Upper lobe of left lung (tissue), 4 donors: ENCODE measurements around the gene PATJ.

Source experiments
- EP300 ChIP-seq, 4 donors: sonication (generic); formaldehyde crosslinking; IDR thresholded peaks; one replicate each; pipeline ENCODE4 v1.5.1; 2017; ENCODE audit warnings: antibody characterized with exemption in 4 of 4, control low read depth in 2 of 4
- POLR2A ChIP-seq, 4 donors: fragments of 450-650 bp; IDR thresholded peaks; one replicate each; pipeline ENCODE4 v1.5.1; 2016 to 2017; ENCODE audit warnings: antibody characterized with exemption in 4 of 4, mild to moderate bottlenecking in 2 of 4
- POLR2AphosphoS5 ChIP-seq, 2 donors: sonication (generic); formaldehyde crosslinking; IDR thresholded peaks; one replicate each; pipeline ENCODE4 v1.5.1; 2017; ENCODE audit warnings: antibody characterized with exemption in 2 of 2
- TF ChIP-seq, protein P1 (sequence below), 6 experiments: fragments of 450-650 bp in 4 of 6; fragments of 200-600 bp in 2 of 6; sonication (generic) in 2 of 6; IDR thresholded peaks; one replicate each; pipeline ENCODE4 v1.5.1; 2016 to 2019; ENCODE audit warnings: antibody characterized with exemption in 6 of 6

GRCh38 chr1:61904354-61904753 is 162.1 kb downstream of the PATJ start:
- TF ChIP-seq, protein P1, sequence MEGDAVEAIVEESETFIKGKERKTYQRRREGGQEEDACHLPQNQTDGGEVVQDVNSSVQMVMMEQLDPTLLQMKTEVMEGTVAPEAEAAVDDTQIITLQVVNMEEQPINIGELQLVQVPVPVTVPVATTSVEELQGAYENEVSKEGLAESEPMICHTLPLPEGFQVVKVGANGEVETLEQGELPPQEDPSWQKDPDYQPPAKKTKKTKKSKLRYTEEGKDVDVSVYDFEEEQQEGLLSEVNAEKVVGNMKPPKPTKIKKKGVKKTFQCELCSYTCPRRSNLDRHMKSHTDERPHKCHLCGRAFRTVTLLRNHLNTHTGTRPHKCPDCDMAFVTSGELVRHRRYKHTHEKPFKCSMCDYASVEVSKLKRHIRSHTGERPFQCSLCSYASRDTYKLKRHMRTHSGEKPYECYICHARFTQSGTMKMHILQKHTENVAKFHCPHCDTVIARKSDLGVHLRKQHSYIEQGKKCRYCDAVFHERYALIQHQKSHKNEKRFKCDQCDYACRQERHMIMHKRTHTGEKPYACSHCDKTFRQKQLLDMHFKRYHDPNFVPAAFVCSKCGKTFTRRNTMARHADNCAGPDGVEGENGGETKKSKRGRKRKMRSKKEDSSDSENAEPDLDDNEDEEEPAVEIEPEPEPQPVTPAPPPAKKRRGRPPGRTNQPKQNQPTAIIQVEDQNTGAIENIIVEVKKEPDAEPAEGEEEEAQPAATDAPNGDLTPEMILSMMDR (IDR thresholded peaks at IDR 0.05), result no peak
- TF ChIP-seq EP300 (IDR thresholded peaks at IDR 0.05) (no peak), POLR2A (IDR thresholded peaks at IDR 0.05) (no peak), POLR2AphosphoS5 (IDR thresholded peaks at IDR 0.05) (no peak)
